Neural progenitor cell (in vitro differentiated cells): ENCODE measurements around the gene DET1.

ENCODE experiments used
- EZH2 ChIP-seq: fragments of 200-600 bp; sonication (generic); IDR thresholded peaks from 2 replicates; pipeline ENCODE4 v1.6.1; 2017; ENCODE audit warnings: antibody characterized with exemption, mild to moderate bottlenecking, moderate library complexity
- TF ChIP-seq, protein P1 (sequence below): fragments of 200-600 bp; sonication (generic); IDR thresholded peaks from 2 replicates; pipeline ENCODE4 v1.5.1; 2017; ENCODE audit warnings: antibody characterized with exemption, mild to moderate bottlenecking

DNA sequence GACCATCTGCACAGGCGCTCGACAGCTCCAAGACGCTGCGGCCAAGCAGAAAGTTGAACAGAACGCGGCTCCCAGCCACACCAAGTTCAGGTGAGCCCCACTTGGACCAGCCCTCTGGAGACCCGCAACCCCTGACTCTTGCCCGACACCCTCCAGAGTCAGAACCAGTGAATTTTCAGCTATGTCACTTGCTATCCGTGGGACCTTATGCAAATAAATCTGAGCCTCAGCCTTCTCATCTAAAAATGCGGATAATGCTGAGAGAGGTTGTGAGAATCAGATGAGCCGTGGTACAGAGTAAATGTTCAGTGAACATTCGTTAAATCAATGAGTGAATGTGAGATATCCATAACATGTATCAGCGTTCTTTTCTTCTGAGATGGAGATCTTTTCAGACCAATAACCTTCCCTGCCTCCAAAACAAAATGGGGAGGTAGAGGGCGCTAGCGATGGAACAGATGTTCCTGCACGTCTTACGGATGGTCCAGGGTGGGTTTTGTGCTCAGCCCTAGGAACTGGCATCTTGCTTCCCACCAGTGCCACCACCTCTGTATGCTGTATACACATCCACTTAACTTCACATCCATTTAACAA lies 78.4 kb downstream of the DET1 start:
- TF ChIP-seq, protein P1, sequence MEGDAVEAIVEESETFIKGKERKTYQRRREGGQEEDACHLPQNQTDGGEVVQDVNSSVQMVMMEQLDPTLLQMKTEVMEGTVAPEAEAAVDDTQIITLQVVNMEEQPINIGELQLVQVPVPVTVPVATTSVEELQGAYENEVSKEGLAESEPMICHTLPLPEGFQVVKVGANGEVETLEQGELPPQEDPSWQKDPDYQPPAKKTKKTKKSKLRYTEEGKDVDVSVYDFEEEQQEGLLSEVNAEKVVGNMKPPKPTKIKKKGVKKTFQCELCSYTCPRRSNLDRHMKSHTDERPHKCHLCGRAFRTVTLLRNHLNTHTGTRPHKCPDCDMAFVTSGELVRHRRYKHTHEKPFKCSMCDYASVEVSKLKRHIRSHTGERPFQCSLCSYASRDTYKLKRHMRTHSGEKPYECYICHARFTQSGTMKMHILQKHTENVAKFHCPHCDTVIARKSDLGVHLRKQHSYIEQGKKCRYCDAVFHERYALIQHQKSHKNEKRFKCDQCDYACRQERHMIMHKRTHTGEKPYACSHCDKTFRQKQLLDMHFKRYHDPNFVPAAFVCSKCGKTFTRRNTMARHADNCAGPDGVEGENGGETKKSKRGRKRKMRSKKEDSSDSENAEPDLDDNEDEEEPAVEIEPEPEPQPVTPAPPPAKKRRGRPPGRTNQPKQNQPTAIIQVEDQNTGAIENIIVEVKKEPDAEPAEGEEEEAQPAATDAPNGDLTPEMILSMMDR, result peak; percentile 38
- TF ChIP-seq EZH2, result no peak
